Activated CD4-positive, alpha-beta T cell treated with anti-CD3 and anti-CD28 coated beads for 48 hours (primary cell): Measurements from ENCODE around the gene ZNF442.
"Not testable (repeated sequence)": the region's sequence is repeated elsewhere in the genome, so short reads cannot be mapped to it uniquely, and the experiment has no call there.

Experiments used
- DNase-seq: peaks from one replicate; pipeline ENCODE4 v3.0.0-alpha.2; 2020

The ZNF442 gene

GRCh38 chr19:12325690-12326089, 39.8 kb downstream of the ZNF442 start:
- no peak for DNase-seq

- no peak for DNase-seq
These were observed 46.6 kb downstream of the ZNF442 start for GRCh38 chr19:12318782-12319413.

- no peak for DNase-seq
These were observed 50.9 kb downstream of the ZNF442 start for GRCh38 chr19:12314553-12314952.

- DNase-seq: not testable (repeated sequence)
These were observed 56.6 kb downstream of the ZNF442 start for GRCh38 chr19:12308891-12309290.
